Activated naive CD8-positive, alpha-beta T cell treated with anti-CD3 and anti-CD28 coated beads, Interleukin-2, amount 50 U/mL, for 24 hours (primary cell): Measurements from ENCODE around the gene PRR5L.

Experiments used
- ATAC-seq: fragments of 150-1000 bp; cut with Tn5 transposase; one replicate; pipeline ENCODE4 v1.10.0; 2021
- DNase-seq: peaks from one replicate; pipeline ENCODE4 v3.0.0; 2021
- H3K27ac Mint-ChIP-seq: one replicate; pipeline ENCODE4 v1.8.0; 2021; ENCODE audit warnings: mild to moderate bottlenecking, mixed read lengths
- H3K27me3 Mint-ChIP-seq: one replicate; pipeline ENCODE4 v1.8.0; 2021; ENCODE audit warnings: mixed read lengths
- H3K36me3 Mint-ChIP-seq: one replicate; pipeline ENCODE4 v1.8.0; 2021; ENCODE audit warnings: low read depth, mixed read lengths
- H3K4me1 Mint-ChIP-seq: one replicate; pipeline ENCODE4 v1.8.0; 2021; ENCODE audit warnings: mixed read lengths
- H3K4me3 Mint-ChIP-seq: one replicate; pipeline ENCODE4 v1.8.0; 2021; ENCODE audit warnings: mild to moderate bottlenecking, moderate library complexity, mixed read lengths
- H3K9me3 Mint-ChIP-seq: one replicate; pipeline ENCODE4 v1.8.0; 2021; ENCODE audit warnings: mixed read lengths

Gene PRR5L

GRCh38 chr11:36419791-36420424 is 123.8 kb downstream of the PRR5L start:
- Mint-ChIP-seq H3K27ac (peak overlapping the region; percentile 8), H3K9me3 (no peaks in the 10 kb centered on the region), H3K27me3 (peaks cover 18% of the 10 kb centered on the region), H3K36me3 (peaks cover 8% of the 10 kb centered on the region), H3K4me1 (peaks cover 63% of the 10 kb centered on the region), H3K4me3 (no peak overlapping the region)
- ATAC-seq = no peak
- no peak for DNase-seq

DNA sequence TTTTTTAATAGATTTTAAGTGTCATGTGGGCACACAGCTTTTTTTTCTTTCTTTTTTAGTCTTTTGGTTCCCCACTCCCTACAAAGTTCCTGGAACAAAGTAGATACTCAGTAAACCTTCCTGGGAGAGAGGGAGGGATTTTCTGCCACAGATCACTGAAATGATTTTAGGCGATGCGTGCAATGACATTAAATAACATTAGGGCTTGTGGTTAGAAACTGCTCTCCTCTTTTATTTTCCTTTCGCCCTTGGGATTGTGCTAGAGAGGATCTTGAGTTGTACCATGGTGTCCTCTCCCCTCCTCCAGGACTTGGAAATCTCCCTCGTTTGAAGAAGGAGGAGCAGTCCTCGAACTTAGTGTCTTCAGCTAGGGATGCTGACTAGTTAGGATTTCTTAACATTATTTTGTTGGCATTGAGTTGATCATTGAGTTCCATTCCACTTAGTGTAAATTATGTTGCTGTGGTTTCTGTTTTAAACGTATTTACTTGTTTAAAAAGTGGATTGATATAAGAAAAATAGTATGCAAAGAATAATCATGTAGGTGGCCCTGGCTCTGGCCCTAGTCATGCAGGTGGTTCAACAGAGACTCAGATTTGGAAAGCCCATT is 125.6 kb downstream of the PRR5L start:
- Mint-ChIP-seq H3K27ac (peak overlapping the region; percentile 87), H3K4me1 (peaks cover 67% of the 10 kb centered on the region), H3K27me3 (peaks cover 18% of the 10 kb centered on the region), H3K4me3 (peak overlapping the region; percentile 55), H3K9me3 (no peaks in the 10 kb centered on the region), H3K36me3 (peaks cover 6% of the 10 kb centered on the region)
- DNase-seq = no peak
- ATAC-seq = no peak

GRCh38 chr11:36425561-36426081 is 129.5 kb downstream of the PRR5L start:
- no peak overlapping the region for H3K4me3 Mint-ChIP-seq
- no peak overlapping the region for H3K27ac Mint-ChIP-seq
- ATAC-seq = no peak
- peaks cover 34% of the 10 kb centered on the region for H3K4me1 Mint-ChIP-seq
- DNase-seq = no peak
- H3K27me3 Mint-ChIP-seq = peaks cover 9% of the 10 kb centered on the region
- no peaks in the 10 kb centered on the region for H3K9me3 Mint-ChIP-seq
- H3K36me3 Mint-ChIP-seq = no peaks in the 10 kb centered on the region

GRCh38 chr11:36426226-36426848 is 130.2 kb downstream of the PRR5L start:
- H3K27me3 Mint-ChIP-seq = peaks cover 9% of the 10 kb centered on the region
- DNase-seq (no peak), ATAC-seq (no peak)
- no peaks in the 10 kb centered on the region for H3K36me3 Mint-ChIP-seq
- H3K27ac Mint-ChIP-seq = no peak overlapping the region
- H3K4me3 Mint-ChIP-seq = no peak overlapping the region
- H3K9me3 Mint-ChIP-seq = no peaks in the 10 kb centered on the region
- H3K4me1 Mint-ChIP-seq = peaks cover 31% of the 10 kb centered on the region

DNA sequence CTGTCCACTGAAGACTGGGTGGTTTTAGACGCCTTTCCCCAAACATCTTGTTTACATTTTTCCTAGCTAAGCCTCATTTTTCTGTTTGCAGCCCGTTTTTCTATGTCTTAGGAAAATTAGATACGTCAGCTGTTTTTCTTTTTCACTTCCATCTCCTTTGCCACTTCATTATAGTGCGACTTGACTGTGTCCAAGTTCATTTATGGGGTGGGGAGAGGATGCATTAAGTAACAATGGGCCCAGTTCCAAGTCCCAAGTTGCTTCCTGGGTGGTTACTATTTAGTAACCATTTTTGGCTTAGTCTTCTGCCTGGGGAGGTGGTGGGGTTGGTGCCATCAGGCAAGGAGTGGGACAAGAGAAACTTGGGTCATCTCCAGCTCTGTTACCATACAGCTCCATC is 131.0 kb downstream of the PRR5L start:
- Mint-ChIP-seq H3K36me3 (peaks cover 2% of the 10 kb centered on the region), H3K27ac (no peak overlapping the region), H3K9me3 (no peaks in the 10 kb centered on the region), H3K4me3 (no peak overlapping the region), H3K4me1 (peaks cover 30% of the 10 kb centered on the region), H3K27me3 (peaks cover 9% of the 10 kb centered on the region)
- DNase-seq (no peak), ATAC-seq (no peak)

GRCh38 chr11:36427876-36428275 is 131.8 kb downstream of the PRR5L start:
- H3K27me3 Mint-ChIP-seq = peaks cover 7% of the 10 kb centered on the region
- H3K27ac Mint-ChIP-seq = no peak overlapping the region
- ATAC-seq (no peak), DNase-seq (no peak)
- H3K4me1 Mint-ChIP-seq = peaks cover 27% of the 10 kb centered on the region
- no peak overlapping the region for H3K4me3 Mint-ChIP-seq
- peaks cover 4% of the 10 kb centered on the region for H3K36me3 Mint-ChIP-seq
- no peaks in the 10 kb centered on the region for H3K9me3 Mint-ChIP-seq

DNA sequence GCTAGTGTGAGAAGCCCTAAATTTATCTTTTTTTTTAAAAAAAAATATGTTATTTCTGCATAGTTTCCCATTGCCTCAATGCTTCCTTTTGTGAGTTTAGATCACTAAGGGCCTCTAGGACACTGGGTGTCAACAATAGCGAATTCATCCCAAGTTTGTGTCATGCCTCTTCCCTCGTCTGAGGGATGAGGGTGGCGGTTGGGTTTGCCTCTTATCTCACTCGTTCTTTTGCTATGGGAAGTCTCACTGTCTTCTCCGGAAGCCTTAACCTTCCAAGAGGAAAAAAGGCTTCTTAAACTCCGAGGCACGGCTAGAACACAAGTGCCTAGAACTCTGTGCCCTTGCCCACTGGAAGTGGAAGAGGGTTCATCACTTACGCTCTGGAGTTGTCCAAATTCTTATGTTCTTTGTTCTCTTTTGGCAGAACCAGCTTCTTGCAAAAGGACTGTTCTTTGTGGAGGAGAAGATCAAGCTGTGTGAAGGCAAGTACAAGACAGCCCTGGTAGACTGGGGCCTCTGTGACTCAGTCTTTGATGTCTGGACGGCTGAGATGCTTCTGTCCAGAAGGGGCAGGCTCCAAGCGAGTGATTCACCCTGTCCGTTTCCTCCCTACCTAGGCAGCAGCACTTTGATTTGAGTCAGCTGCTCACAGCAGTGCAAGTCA is 135.5 kb downstream of the PRR5L start:
- ATAC-seq (peak; percentile 99), DNase-seq (peak; percentile 34)
- no peak overlapping the region for H3K4me3 Mint-ChIP-seq
- peaks cover 2% of the 10 kb centered on the region for H3K27me3 Mint-ChIP-seq
- H3K4me1 Mint-ChIP-seq = peaks cover 19% of the 10 kb centered on the region
- H3K27ac Mint-ChIP-seq = peak overlapping the region; percentile 67
- no peaks in the 10 kb centered on the region for H3K9me3 Mint-ChIP-seq
- H3K36me3 Mint-ChIP-seq = peaks cover 7% of the 10 kb centered on the region

- Mint-ChIP-seq H3K36me3 (peaks cover 7% of the 10 kb centered on the region), H3K9me3 (no peaks in the 10 kb centered on the region), H3K27ac (peak overlapping the region; percentile 67), H3K27me3 (peaks cover 2% of the 10 kb centered on the region), H3K4me3 (no peak overlapping the region), H3K4me1 (peaks cover 19% of the 10 kb centered on the region)
- DNase-seq (no peak), ATAC-seq (no peak)
Measured at GRCh38 chr11:36432093-36432469, 136.0 kb downstream of the PRR5L start.

DNA sequence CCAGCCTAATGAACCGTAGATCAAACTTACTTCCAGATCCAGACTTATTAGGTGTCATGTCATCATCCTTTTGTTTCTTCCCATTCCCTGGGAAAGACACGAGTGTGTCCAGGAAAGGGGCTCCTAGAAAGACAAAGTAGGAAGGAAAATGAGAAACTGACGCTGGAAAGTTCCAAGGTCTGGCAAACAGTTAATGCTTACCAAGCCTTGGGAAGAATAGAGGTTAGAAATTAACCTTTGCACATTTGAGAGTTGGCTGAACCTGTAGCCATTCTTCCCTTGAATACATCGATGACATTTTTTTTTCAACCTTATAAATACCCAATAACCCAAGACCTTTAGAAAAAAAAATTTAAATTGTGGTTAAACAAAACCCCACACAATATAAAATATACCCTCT is 136.7 kb downstream of the PRR5L start:
- Mint-ChIP-seq H3K27ac (no peak overlapping the region), H3K27me3 (peaks cover 2% of the 10 kb centered on the region), H3K4me3 (no peak overlapping the region), H3K36me3 (peaks cover 8% of the 10 kb centered on the region), H3K4me1 (peaks cover 19% of the 10 kb centered on the region), H3K9me3 (no peaks in the 10 kb centered on the region)
- ATAC-seq (no peak), DNase-seq (no peak)

- DNase-seq = no peak
- peaks cover 7% of the 10 kb centered on the region for H3K27me3 Mint-ChIP-seq
- peaks cover 10% of the 10 kb centered on the region for H3K36me3 Mint-ChIP-seq
- no peak overlapping the region for H3K27ac Mint-ChIP-seq
- H3K4me1 Mint-ChIP-seq = peaks cover 20% of the 10 kb centered on the region
- ATAC-seq = no peak
- H3K9me3 Mint-ChIP-seq = no peaks in the 10 kb centered on the region
- H3K4me3 Mint-ChIP-seq = no peak overlapping the region
Measured at GRCh38 chr11:36436064-36436463, 140.0 kb downstream of the PRR5L start.

GRCh38 chr11:36436589-36436988 is 140.5 kb downstream of the PRR5L start:
- peaks cover 18% of the 10 kb centered on the region for H3K4me1 Mint-ChIP-seq
- no peak overlapping the region for H3K4me3 Mint-ChIP-seq

GRCh38 chr11:36437413-36437812 is 141.3 kb downstream of the PRR5L start:
- peaks cover 17% of the 10 kb centered on the region for H3K4me1 Mint-ChIP-seq
- H3K4me3 Mint-ChIP-seq = no peak overlapping the region
- no peaks in the 10 kb centered on the region for H3K9me3 Mint-ChIP-seq
- peaks cover 6% of the 10 kb centered on the region for H3K36me3 Mint-ChIP-seq
- peaks cover 7% of the 10 kb centered on the region for H3K27me3 Mint-ChIP-seq
- H3K27ac Mint-ChIP-seq = no peak overlapping the region
- no peak for DNase-seq
- no peak for ATAC-seq

More at GRCh38 chr11:36436589-36436988, 140.5 kb downstream of the PRR5L start:
- H3K36me3 Mint-ChIP-seq = peaks cover 10% of the 10 kb centered on the region
- H3K9me3 Mint-ChIP-seq = no peaks in the 10 kb centered on the region
- peaks cover 7% of the 10 kb centered on the region for H3K27me3 Mint-ChIP-seq
- no peak for DNase-seq
- no peak for ATAC-seq
- no peak overlapping the region for H3K27ac Mint-ChIP-seq

DNA sequence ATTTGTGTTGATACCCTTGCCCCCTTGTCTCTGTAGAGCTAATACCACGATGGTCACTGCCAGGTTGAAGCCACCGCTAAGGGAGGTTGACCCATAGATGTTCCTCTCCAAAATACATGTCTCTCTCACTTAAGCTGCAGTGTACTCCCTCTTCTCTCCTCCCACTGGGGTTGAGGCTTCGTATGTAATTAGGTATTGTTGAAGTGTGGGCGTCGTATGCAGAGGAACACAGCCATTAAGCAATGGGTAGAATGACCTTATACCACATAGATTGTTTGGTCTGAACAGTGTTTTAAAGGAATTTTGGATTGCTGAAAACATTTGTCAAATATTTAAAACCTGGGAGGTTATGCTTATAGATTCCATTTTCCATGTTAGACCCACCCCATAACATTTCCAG is 142.0 kb downstream of the PRR5L start:
- no peak for DNase-seq
- Mint-ChIP-seq H3K4me3 (no peak overlapping the region), H3K36me3 (peaks cover 6% of the 10 kb centered on the region), H3K27ac (no peak overlapping the region), H3K9me3 (no peaks in the 10 kb centered on the region), H3K4me1 (peaks cover 15% of the 10 kb centered on the region), H3K27me3 (peaks cover 7% of the 10 kb centered on the region)
- no peak for ATAC-seq

- no peak overlapping the region for H3K27ac Mint-ChIP-seq
- H3K4me1 Mint-ChIP-seq = peaks cover 11% of the 10 kb centered on the region
- no peak overlapping the region for H3K4me3 Mint-ChIP-seq
- DNase-seq (no peak), ATAC-seq (peak; percentile 96)
- peaks cover 6% of the 10 kb centered on the region for H3K36me3 Mint-ChIP-seq
- H3K27me3 Mint-ChIP-seq = peaks cover 5% of the 10 kb centered on the region
- H3K9me3 Mint-ChIP-seq = no peaks in the 10 kb centered on the region
Measured at GRCh38 chr11:36441610-36442208, 145.6 kb downstream of the PRR5L start.
